ENCODE results near the gene PSTPIP2.
"Not testable (repeated sequence)": the region's sequence is repeated elsewhere in the genome, so short reads cannot be mapped to it uniquely, and the experiment has no call there.

The PSTPIP2 gene

DNA sequence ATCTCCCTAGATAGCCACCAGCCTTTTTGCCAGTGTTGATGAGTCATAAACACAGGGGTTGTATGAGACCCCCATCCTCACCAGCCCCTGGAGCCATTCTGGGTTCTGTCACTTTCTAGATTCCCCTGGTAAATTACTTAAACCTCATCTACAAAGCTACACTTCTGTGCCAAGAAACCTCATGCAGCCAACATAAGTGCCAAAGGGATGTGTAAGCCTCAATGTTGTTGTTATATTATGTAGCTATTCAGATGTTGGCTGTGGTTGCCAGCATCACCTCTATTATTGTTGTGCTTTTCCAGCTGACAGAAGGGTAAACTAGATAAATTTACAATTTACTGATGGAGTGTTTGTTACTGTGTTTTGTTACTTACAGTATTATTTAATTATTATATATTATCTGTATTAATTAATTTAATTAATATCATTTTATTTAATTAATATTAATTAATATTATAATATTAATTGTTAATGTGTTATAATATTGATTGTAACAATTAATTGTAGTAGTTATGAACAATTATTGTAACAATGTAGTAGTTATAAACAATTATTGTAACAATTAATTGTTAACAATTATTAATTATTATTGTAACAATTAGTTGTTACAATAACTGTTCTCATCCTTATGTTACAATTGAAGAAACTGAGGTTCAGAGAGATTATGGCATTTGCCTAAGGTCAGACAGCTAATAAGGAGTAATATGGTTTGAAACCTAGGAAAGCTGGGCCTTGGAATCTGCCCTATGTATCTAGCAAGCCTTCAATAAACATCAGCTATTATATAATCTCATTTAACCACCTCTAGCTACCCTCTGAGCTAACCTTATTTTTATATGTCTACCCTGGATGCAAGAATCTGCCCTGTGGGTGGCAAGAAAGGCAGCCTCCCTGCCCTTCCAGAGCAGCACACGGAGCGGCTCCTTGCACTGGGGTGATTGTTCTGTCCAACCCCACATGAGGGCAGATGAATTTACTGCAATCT is 36.1 kb downstream of the PSTPIP2 start:
- no peak for DNase-seq

DNA sequence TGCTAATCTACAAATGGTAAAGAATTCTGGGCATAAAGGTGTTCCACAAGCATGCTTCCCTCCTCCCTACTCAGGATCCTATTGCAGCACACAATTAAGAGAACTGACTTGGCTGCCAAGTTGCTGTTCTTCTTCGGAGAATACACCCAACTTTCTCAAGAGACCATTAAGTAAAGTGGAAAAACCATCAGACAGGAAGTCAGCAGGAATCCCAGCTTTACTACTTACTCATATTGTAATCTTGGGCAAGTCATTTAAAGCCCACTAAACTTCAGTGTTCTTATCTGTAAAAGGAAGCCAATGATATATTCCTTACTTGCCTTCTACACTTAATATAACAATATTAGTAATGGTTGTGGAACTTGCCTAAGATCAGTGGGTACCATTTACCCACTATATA is 37.8 kb downstream of the PSTPIP2 start:
- no peak for DNase-seq

DNA sequence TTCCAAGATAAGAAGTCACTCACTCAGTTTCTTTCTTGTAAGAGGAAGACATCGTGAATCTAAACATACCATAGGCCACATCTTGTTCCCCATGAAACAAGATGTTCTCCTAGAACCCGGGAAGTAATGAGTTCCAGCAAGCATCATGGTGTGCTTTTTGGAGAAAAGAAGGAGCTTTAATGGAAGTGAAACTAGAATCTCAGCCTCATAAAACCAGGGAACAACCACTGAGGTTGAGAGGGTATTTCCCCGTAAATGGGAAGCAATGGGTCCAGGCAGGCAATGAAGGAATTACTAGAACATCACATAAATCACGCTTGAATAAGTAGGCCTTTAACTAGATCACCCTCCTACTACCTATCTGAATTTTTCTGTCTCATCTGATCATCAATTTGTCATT is 40.3 kb downstream of the PSTPIP2 start:
- no peak for DNase-seq

DNA sequence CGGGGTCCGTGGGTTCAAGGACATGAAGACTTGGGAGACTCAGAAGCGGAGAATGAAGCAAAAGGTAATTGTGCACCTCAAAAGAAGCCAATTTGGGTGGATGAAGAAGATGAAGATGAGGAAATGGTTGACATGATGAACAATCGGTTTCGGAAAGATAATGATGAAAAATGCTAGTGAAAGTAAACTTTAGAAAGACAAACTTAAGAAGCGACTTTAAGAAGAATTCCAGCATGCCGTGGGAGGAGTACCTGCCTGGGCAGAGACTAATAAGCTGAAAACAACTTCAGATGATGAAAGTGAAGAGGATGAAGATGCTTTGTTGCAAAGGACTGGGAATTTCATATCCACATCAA is 43.5 kb downstream of the PSTPIP2 start:
- DNase-seq: no peak

DNA sequence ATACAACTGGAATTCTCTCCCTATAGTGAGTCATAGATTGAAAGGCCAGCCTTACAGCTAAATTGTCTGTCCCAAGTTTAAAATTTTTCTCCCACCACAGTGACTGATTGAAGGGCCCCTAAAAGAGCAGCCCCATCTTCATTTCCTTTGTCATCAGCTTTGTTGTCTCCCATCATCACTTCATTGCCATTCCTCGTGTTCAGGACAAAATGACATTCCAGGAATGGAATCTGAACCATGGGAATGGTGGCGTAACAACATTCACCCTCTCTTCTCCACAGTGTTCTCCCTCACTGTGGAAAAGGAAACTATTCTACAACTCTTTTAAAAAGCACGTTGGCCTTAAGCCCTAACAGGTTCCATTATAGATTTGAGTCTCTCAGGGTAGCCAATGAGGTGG is 52.1 kb downstream of the PSTPIP2 start:
- no peak for DNase-seq

DNA sequence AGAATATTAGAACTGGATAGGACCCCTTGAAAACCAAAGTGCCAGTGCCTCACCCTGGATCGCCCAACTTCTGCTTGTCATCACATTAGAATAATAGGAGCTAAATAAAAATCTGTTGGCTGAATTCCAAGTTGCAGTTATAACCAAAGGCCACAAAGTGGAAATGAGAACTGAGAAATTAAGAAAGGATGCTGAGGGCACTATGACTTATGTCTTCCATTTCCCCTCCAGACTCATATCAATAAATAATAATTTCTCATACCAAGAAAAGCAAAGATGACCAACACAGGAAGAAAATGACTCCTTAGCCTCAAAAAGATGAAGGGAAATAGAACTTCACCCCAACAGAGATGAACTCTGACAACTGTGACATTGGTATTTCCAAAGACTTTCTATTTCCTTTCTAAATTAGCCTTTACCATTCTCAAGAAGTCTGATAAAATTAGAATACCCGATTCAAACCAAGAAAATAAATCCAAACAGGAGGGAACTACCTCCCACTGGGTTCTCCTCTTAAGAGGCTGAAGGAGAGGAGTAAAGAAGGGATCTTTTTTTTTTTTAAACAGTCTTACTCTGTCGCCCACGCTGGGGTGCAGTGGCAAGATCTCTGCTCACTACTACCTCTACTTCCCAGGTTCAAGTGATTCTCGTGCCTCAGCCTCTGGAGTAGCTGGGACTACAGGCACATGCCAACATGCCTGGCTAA is 58.4 kb downstream of the PSTPIP2 start:
- no peak for DNase-seq

DNA sequence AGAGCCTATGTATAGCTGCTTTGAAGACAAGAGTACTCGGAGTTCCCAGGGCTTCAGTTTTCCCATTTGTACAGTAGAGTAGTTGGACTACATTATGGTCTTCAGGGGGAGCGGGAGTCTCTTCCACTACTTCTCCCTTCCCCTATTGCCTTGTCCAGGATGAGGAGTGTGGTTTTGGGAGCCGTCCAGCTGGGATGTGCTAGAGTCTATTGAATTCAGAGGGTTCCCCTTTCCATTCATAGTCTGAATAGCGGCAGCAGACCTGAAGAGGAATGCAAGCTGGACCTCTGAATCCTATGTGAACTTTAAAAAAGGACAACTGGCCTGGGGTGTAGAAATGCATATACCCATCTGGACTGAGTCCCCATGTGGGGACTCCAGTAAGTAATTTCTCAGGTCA is 61.4 kb downstream of the PSTPIP2 start:
- DNase-seq: no peak

DNA sequence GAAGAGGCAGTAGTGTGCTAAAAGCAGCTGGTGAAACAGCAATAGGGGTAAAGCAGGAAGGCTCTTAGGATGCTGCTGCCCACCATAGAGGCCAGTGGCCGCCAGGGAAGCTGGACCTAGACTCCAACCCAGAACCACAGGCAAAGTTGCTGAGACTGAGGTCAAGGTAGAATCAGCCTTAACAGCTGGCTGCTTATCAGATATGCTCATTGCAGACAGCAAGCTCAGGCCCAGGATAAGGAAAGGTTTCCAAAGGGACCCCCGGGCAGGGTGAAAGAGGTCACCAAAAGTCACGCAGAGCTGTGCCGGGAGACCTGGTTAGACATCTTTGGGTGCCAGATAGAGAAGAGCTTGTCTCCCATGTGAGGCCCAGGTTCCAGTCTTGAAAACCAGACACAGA is 62.0 kb downstream of the PSTPIP2 start:
- DNase-seq: no peak

DNA sequence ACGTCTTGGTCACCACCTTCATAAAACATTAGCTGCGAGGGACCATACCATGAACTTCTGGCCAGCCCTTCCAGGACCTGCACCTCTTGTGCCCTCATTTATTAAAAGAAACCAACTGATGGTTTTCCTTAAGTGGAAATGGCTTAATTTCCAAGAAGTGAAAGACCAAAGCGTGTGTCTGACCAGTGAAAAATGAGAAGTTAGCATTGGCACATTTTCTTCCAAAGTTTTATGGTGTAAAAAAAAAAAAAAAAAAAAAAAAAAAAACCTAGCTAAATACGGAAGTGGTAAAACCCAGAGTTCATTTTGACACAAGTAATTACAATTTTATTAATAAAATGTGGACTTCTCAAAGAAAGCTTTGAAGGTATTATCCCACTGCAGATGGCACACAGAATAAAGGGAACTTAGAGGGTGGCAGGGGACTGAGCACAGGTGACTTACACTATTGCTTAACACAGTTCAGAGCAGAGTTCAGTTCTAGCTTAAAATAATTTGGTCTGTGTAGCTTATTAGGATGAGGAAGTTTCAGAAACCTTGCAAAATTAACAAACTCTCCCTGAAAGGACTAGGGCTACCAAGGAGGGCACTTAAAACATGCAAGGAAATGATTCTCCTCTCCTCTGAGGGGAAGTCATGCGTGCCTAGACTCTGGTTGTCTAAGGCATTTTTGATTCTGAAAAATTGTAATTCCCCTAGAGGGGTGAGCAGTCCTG is 62.8 kb downstream of the PSTPIP2 start:
- DNase-seq: no peak

DNA sequence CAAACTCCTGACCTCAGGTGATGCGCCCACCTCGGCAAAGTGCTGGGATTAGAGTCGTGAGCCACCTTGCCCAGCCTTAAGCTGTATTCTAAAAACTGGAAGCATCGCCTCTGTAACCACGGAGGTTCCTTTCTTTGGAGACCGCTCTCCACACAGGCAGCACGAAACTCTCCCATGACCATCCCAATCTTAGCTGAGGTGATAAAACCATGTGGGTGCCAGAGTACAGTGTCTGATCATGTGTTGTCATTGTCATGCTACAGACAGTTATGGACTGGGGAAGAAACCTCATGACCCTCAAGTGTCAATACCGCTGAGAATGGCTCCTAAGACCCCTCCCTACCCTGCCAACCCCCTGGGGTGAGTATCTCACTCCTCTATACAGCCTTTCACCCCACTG is 63.5 kb downstream of the PSTPIP2 start:
- no peak for DNase-seq

DNA sequence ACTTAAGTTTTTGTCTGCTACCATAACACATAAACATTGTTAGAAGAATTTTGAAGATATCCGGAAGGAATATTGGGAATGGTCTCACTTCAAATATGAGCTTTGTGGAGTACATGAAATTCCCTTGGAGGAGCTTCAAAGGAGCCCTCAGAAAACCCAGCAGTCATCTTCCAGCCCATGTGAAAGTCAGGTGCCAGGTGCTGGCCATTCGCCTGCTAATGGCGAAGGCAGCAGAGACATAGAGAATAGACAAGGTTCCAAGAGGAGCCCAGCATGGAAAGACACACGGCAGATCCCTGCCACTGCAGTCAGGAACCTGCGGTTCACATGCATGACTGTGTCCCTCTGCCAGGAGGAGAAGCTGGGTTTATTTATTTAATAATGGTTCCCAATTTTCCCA is 64.9 kb downstream of the PSTPIP2 start:
- no peak for DNase-seq

DNA sequence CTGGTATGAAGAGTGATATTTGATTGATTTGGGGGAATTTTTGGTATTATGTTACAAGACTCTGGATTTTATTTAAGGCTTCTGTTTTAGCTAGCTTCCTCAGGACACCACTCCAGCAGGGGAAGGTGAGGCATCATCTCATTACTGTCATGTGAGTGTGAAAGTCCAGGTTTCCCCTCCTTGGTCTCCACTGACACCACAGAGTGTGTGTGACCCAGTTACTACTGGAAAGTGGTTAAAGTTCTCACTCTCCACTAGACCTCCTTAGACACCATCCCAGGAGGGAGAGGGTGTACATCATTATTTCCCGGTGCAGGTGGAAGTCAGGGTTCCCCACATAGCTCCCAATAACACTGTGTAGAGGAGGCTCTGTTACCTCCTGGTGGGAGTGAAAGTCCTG is 69.1 kb downstream of the PSTPIP2 start:
- DNase-seq: no peak

DNA sequence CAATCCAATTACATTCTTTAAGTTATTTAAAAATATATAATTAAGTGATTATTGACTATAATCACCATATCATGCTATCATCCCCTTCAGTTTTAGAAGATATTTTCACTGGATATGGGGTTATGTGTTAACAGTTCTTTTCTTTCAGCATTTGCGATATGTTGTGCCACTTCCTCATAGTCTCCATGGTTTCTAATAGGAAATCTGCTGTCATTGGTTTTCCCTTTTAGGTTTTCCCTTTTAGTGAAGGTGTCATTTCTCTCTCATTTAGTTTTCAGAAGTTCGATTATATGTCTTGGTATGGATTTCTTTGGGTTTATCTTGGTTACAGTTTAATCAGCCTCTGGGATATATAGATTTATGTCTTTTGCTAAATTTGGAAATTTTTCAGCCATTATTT is 70.2 kb downstream of the PSTPIP2 start:
- no peak for DNase-seq

DNA sequence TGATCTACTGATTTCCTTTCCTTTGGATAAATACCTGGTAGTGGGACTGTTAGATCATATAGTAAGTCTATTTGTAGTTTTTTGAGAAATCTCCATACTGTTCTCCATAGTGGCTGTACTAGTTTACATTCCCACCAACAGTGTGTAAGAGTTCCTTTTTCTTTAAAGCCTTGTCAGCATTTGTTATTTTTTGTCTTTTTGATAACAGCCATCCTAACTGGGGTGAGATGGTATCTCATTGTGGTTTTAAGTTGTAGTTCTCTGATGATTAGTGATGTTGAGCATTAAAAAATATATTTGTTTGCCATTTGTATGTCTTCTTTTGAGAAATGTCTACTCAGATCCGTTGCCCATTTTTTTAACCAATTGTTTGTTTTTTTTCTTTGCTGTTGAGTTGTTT is 71.0 kb downstream of the PSTPIP2 start:
- no peak for DNase-seq

DNA sequence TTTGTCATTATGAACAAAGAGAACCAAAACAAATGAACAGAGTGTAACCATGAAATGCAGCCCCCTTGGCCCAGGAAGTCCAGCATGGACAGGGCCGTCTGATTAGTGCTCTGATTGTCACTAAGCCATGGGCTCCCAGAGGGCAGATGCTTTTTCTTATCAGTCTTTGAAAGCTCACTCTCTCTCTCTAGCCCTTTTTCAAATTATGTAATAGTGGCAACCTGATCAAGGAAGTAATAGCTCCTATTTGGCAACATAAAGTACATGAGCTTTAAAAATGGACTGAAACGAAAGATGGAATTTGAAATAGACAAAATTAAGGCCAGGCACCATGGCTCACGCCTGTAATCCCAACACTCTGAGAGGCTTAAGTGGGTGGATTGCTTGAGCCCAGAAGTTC is 72.5 kb downstream of the PSTPIP2 start:
- DNase-seq: no peak

DNA sequence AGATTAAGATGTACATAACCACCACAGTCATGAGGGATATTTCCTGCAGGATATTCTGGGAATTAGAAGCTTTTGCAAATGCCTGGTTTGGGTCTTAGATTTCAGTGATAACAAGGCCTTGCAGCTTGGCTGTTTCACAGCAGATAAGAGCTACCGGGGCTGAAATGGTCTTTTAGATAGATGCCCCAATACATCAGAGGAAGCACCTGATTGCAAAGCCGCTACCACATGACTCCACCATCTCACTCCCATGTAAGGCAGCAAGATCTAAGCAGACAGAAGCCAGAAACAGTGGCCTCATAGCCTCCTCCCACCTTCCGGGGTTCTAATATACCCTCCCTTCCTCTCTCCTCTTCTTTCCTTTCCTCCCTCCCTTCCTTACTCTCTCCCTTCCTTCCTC is 73.8 kb downstream of the PSTPIP2 start:
- DNase-seq: no peak

DNA sequence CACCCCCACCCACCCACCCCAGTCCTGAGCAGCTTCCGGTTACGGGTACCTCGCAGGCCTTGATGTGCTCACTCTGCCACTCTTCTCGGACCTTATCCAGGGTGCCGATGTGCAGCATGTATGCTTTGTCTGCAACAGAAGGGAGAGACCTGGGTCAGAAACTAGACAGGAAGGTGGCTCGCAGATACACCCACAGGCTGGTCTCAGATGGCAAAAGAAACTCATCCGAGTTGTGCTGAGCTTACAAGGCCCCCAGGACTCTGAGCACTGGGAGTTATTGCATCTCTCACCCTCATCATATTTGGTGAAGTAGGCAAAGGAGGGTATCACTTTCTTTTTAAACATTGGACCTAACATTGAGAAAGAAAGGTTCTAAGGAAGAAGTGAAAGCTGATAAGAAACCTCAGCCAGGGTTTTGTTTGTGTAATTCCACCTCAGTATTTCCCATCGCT is 74.3 kb downstream of the PSTPIP2 start:
- no peak for DNase-seq

DNA sequence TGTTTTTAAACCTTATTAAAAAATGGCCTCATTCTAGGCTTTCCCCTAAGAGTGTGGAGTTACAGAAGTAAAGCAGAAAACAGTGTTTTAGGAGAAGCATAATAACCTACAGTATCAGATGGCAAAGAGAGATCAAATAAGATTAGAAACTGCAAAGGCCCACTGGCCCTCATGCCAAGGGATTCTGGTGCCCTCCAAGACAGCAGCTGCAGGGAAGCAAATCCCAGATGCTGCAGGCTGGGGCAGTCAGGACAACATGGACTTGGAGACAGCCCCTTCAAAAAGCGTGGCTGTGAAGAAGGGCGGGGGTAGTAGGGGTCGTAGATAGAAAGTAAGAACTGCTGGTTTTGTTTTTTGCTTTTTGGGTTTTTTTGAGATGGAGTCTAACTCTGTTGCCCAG is 76.6 kb downstream of the PSTPIP2 start:
- no peak for DNase-seq

DNA sequence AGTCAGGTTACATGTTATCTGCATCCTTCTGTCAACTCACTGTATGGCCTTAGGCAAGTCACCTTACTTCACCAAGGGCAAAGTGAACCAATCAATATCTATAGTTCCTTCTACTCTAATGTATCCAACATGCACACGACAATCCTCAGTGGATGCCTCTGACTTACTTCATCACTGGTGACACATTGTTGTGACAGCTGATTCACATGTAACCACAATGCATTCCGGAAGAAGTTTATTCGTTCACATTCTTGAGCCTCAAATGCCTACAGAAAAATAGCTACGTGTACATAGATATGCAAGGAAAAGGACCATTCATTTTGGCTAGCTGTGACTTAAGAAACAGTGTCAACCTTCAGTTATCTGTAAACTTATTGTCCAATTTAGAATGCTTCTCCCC is 78.6 kb downstream of the PSTPIP2 start:
- DNase-seq: no peak

DNA sequence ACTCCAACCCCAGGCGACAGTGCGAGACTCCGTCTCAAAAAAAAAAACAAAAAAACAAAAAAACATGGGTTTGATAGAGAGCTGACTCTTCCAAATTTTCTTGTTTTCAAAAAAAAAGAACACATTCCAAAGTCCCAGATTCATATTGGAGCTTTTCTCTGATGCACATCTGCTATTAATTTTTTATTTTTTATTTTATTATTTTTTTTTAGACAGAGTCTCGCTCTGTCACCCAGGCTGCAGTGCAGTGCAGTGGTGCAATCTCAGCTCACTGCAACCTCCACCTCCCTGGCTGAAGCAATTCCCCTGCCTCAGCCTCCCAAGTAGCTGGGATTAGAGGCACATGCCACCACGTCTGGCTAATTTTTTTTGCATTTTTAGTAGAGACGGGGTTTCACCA is 79.5 kb downstream of the PSTPIP2 start:
- not testable (repeated sequence) for DNase-seq

DNA sequence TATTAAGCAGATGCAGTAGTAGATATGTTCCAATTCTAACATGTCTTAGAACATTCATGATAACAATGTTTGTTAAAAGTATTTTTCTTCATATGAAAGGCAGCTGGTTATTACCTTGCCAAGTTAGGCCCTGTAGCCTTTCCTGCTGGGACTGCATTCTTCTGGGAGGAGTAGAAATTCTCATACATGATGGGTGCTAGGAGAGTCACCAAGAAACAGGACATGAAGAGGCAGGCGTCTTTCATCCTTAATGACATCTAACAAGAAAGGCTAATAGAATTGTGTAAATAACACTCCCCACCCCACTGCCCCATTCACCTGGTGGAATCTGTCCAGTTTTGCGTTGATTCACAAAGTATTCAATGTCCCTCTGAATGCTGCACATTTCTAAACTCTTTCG is 80.3 kb downstream of the PSTPIP2 start:
- no peak for DNase-seq

DNA sequence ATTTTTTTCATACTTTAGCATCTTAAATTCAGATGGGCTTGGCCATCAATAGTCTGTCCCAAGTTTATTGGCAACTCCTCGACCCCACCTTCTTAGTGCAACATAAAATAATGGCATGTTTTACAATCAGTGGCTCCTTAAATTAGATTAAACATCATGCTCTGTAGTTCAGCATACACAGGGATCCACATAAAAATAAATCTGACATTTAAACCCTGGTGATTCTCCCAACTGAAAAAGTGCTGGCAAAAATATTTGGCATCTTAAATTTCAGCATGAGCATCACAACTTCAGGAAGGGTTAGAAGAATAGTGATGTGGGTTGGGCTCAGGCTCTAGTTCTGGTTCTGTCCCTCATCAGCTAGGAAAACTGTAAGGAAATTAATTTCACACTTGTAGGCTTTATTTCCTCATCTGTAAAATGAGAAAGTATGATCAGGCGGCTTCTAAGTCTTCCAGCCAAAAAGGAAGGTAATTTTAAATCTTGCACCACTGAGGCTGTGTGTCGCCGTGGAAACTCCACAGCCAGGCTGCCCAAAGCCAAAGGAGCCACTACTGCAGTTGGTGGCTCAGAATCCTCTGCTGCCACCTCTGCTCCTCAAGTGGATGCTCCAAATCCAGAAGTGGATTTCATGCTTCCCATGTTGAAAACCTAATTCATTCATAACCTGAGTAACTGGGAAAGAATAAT is 87.4 kb downstream of the PSTPIP2 start:
- DNase-seq: no peak

DNA sequence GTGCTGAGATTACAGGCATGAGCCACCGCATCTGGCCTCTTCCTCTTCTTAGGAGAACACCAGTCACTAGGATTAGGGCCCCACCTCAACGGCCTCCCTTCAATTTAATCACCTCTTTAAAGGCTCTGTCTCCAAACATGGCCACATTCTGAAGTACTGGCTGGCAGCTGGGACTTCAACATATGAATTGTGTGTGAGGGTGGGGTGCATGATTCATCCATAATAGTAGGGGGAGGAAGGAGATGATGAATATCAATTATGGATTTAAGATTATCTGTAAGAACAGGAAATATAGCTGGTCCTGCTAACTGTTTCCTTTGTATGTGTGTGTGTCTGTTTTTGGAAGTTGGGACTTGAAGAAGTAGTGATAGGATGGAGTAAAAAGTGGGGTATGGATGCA is 90.2 kb downstream of the PSTPIP2 start:
- DNase-seq: no peak
